Measurements from ENCODE around the gene DNAL1.
A peak's percentile ranks its signal among the peaks of the same experiment; 100 is the strongest.
"Not testable (repeated sequence)": the region's sequence is repeated elsewhere in the genome, so short reads cannot be mapped to it uniquely, and the experiment has no call there.

DNAL1 gene

DNA sequence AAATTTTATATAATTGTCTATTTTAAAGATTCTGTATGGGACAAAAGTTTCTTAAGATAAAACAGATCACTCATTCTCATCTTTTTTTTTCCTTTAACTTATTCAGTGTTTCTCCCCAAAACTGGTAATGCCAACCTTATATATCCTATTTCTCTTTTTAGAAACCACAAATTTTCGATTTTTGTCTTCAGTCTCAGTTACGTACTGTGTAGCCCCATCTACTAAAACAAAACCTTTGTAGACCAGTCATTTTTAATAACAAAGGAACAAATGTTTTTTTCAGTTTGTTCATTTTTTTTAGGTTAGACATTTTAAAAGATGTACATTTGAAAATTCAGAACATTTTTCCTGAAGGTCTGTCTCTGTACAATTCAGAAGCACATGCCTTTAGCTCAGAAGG is 51.2 kb downstream of the DNAL1 start:
- TF ChIP-seq, protein P1, sequence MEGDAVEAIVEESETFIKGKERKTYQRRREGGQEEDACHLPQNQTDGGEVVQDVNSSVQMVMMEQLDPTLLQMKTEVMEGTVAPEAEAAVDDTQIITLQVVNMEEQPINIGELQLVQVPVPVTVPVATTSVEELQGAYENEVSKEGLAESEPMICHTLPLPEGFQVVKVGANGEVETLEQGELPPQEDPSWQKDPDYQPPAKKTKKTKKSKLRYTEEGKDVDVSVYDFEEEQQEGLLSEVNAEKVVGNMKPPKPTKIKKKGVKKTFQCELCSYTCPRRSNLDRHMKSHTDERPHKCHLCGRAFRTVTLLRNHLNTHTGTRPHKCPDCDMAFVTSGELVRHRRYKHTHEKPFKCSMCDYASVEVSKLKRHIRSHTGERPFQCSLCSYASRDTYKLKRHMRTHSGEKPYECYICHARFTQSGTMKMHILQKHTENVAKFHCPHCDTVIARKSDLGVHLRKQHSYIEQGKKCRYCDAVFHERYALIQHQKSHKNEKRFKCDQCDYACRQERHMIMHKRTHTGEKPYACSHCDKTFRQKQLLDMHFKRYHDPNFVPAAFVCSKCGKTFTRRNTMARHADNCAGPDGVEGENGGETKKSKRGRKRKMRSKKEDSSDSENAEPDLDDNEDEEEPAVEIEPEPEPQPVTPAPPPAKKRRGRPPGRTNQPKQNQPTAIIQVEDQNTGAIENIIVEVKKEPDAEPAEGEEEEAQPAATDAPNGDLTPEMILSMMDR (IDR thresholded peaks at IDR 0.05; ENCODE audit: low read length, missing control alignments): no peak
- no peak for DNase-seq (ENCODE audit: low read depth)

DNA sequence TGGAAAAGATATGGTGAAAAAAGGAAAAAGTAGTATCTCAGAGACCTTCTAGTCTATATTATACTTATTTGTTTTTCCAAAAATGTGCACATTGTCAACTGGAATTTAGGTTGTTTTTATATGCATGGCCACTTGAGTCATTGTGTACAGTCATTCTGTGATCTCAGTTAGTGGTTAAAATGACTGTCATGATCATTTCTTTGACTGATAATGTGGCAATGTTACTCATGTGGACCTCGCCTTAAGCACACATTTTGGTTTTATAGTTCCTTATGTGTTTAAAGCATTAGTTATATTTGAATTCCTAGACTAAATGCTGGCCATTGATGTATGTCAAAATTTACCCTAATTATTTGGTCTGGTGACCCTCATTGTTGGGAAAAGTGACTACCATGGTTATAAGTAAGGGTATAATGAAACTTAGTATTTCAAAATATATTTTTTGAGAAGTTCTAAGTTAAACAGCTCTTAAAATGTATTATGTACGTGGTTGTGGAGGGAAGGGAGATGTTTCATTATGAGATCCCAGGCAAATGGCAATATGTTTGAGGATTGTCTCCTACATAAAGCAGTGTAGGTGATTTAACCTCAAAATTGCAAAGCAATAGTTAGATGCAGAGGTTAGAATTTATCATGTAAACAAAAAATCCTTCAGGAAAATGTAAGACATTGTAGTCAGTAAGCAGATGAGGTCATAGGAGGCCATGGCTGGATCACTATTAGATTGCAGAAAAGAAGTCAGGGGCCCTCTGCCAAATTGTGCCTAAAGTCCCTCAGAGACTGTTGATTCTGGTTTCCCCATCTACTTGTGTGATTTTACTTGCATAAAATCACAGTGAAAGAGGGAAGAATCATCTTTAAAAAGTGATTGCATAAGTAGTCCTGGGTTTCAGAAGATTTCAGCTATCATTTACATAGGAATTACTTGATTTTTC is 51.9 kb downstream of the DNAL1 start:
- TF ChIP-seq, protein P1 (IDR thresholded peaks at IDR 0.05; ENCODE audit: low read length, missing control alignments): no peak
- H3K4me3 ChIP-seq (replicated peaks; ENCODE audit: low read depth, low read length): no peak overlapping the region
- DNase-seq (ENCODE audit: low read depth): peak; percentile 42

More for the DNA sequence above, 51.2 kb downstream of the DNAL1 start:
- H3K4me3 ChIP-seq (replicated peaks; ENCODE audit: low read depth, low read length): no peak overlapping the region

DNA sequence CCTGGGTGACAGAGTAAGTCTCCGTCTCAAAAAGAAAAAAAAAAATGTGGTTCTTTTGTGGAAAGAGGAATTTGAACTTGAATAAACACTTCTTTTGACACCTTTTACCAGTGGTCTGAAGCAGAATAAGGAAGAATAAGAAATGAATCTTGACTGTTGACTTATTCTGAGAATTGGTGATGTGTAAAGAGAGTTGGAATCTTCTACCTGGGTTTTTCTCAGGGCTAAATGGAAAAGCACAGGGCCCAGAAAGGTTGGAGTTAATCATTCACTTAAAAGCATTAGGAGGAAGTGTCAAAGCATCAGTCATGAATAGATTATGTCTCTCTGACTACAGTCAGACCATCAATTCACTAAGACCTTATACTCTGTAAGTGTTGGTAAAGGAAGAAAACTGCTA is 55.5 kb downstream of the DNAL1 start:
- no peak overlapping the region for H3K4me3 ChIP-seq (replicated peaks; ENCODE audit: low read depth, low read length)
- TF ChIP-seq, protein P1 (IDR thresholded peaks at IDR 0.05; ENCODE audit: low read length, missing control alignments): no peak
- no peak for DNase-seq (ENCODE audit: low read depth)

DNA sequence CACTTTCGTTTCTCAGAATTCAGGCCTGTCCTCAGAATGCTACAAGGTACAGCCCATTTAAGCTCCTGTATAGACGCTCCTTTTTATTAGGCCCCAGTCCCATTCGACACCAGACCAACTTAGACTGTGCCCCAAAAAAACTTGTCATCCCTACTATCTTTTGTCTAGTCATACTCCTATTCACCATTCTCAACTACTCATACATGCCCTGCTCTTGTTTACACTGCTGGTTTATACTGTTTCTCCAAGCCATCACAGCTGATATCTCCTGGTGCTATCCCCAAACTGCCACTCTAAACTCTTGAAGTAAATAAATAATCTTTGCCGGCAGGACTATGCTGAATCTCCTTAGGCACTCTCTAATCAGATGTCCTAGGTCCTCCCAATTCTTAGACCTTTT is 63.3 kb downstream of the DNAL1 start:
- not testable (repeated sequence) for DNase-seq (ENCODE audit: low read depth); H3K4me3 ChIP-seq (replicated peaks; ENCODE audit: low read depth, low read length)

DNA sequence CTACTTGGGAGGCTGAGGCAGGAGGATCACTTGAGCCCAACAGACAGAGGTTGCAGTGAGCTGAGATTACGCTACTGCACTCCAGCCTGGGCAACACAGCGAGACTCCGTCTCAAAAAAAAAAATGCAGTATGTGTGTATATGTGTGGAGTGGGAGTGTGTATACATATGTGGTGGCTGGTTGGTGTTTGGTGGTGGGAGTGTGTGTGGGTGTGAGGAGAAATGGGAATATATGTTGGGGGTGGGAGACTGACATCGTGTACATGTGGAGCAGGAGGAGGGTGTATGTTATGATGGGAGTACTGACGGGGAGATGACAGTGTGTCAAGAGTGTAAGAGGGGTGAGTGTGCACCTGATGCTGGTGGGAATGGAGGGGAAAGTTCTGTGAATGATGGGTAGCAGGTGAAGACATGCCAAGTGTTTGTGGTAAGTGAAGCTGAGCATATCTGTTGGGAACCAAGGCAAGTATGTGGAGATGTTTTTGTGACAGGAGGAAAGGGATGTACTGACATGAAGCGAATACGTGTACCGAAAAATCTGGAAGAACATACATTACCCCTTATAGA is 65.2 kb downstream of the DNAL1 start:
- no peak for DNase-seq (ENCODE audit: low read depth)
- TF ChIP-seq, protein P1 (IDR thresholded peaks at IDR 0.05; ENCODE audit: low read length, missing control alignments): no peak

DNA sequence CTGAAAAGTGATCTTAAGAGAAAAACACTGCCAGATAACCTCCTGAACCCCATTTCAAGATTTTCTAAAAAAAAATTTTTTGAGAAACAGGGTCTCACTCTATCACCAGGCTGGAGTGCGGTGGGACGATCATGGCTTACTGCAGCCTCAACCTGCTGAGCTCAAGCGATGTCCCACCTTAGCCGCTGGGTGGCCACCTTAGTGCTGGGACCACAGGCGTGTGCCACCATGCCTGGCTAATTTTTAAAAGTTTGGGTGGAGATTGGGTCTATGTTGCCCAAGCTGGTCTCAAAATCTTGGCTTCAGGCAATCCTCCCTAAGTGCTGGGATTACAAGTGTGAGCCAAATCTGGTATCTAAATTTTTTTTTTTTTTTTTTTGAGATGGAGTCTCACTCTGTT is 66.0 kb downstream of the DNAL1 start:
- TF ChIP-seq, protein P1 (IDR thresholded peaks at IDR 0.05; ENCODE audit: low read length, missing control alignments): no peak
- no peak overlapping the region for H3K4me3 ChIP-seq (replicated peaks; ENCODE audit: low read depth, low read length)
- no peak for DNase-seq (ENCODE audit: low read depth)

More for the DNA sequence above, 65.2 kb downstream of the DNAL1 start:
- no peak overlapping the region for H3K4me3 ChIP-seq (replicated peaks; ENCODE audit: low read depth, low read length)

DNA sequence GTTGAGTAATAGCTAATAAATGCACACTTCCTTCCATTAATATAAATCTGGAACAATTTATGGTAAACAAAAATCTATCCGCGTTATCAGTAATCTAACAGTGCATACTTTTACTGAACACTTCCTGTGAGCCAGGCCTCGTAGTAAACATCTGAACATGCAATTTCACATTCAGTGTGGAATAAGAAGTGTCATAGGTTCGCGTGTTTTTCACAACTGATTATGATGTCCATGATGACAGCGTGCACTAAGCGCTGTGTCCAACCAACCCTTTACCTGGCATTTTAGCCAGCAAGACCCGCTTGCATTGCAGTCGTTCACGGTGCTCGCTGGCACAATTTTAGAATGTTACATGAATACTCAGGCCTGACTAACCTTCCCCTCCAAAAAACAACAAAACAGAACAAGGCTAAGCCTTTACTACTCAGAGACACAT is 67.3 kb downstream of the DNAL1 start:
- TF ChIP-seq, protein P1 (IDR thresholded peaks at IDR 0.05; ENCODE audit: low read length, missing control alignments): no peak
- H3K4me3 ChIP-seq (replicated peaks; ENCODE audit: low read depth, low read length): peak overlapping the region; percentile 84
- no peak for DNase-seq (ENCODE audit: low read depth)
